Measurements from ENCODE around the gene GMCL2.

Gene GMCL2

DNA sequence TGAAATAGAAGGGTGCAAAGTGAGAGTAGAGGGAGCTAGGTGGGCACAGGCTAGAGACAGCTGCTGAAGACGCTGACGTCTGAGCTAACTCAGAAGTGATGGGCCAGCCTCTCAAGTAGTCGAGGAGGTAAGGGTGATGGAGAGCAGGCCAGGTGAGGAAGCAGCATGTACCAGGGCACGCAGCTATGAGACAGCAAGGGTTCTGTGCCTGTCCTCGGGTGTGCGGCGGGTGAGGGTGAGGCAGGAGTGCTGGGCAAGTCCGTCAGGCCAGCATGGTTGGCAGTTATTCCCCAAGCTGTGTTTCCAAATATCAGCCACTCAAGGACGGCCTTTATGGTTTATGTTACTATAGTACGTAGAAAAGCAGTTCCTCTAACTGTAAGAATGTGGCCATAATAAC is 50.2 kb downstream of the GMCL2 start:
- no peak for DNase-seq
